GM18507 (cell line): Measurements from ENCODE around the gene HOMER1.
A peak's percentile ranks its signal among the peaks of the same experiment; 100 is the strongest.

Experiments
- DNase-seq: peaks from one replicate; pipeline ENCODE4 v3.0.0; 2011; ENCODE audit warnings: low read depth; ENCODE audit not compliant: insufficient read length; ENCODE audit errors: extremely low spot score
- FAIRE-seq: peaks from 2 replicates; lab custom pipeline; 2011; peaks lifted over from hg19 to GRCh38; lab: Jason Lieb, UNC

Gene HOMER1, protein sequence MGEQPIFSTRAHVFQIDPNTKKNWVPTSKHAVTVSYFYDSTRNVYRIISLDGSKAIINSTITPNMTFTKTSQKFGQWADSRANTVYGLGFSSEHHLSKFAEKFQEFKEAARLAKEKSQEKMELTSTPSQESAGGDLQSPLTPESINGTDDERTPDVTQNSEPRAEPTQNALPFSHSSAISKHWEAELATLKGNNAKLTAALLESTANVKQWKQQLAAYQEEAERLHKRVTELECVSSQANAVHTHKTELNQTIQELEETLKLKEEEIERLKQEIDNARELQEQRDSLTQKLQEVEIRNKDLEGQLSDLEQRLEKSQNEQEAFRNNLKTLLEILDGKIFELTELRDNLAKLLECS

DNA sequence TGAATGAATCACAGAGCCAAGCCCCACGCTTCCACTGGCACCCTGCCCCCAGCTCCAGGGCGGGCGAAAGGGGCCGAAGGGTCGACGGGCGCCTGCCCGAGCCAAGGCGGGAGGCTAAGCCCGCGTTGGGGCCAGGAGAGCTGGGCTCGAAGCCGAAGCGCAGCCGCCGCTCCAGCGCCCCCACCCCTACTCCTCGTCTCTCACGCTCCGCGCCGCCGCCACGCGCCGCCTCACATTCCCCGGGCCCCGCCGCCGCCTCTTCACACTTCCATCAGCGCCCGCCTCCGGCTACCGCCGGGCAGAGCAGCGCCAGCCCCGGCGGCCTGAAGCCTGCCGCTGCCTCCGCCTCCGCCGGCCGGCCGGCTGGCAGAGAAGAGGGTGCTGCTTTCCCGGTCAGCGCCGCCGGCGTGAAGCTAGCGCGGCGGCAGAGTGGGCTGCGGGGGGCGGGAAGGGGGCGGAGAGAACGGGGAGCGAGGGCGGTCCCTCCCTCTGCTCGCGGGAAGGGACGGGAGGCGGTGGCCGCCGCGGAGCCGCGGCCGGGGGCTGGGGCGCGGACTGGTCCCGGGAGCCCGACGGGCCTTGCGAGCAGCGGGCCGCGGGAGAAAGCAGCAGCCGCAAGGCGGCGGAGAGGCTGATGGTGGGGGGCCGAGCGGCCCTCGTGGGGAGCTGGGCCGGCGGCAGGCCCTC lies at the start of gene HOMER1:
Gene HOMER1 (minus strand): TSS at position 431 of the 687 bp plus-strand sequence. CDS start 1,360 bp downstream, outside the sequence.
- peak; percentile 64 for DNase-seq
- FAIRE-seq: peak; percentile 12

DNA sequence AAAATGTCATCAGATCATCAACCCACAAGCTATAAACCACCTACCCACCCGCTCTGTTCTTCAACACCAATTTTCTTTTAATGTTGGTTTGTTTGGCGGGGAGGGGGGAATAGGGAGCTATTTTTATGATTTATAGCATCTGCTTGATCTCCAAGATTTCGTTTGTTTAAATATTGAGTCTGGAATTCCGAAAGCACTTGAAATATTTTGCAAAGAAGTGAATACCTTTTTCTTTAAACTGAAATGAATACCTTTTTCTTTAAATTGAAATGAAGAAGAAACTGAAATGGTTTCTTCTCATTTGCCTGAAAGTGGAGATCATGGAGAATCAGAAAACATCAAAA lies 49.3 kb upstream of the HOMER1 start:
- DNase-seq (no peak), FAIRE-seq (no peak)

DNA sequence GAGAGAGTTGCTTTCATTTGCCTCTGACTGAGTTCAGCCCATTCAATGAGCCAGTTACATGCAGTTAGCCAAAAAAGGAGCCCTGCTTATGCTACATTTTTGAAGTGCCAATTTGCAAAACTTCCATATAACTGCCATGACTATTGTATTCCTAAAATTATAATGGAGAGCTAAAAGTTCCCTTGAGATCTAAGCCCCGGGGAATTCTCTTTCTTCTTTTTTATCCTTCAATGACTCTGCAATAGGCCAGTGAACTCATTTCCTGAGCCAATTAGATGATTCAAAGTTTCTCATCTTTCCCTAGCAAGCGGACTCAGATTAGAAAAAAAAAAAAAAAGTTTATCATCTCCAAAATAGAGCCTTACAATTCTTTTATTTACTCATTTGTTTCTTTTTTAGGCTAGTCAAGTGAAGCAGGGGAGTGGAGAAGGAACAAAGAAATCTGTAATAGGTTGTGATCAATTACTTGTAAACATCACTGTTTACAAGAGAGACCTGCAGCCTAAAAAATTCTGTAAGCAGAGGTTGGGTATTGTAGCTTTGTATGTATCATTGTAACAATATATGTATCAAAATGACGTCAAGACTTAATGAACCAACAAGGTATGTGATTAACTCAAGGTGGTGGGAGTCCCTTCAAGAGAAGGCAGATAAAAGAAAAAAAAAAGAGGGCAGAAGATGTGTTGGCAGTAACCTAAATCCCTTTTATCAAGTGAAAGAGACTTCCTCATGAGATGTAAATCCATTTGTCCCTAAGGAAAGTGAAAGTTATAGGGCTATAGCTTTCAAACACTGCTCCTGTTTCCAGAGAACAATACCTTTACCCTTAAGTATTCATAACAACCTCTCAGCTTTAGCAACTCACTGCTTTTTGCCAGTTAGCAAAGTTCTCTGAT lies 48.7 kb upstream of the HOMER1 start:
- DNase-seq (no peak), FAIRE-seq (no peak)

DNA sequence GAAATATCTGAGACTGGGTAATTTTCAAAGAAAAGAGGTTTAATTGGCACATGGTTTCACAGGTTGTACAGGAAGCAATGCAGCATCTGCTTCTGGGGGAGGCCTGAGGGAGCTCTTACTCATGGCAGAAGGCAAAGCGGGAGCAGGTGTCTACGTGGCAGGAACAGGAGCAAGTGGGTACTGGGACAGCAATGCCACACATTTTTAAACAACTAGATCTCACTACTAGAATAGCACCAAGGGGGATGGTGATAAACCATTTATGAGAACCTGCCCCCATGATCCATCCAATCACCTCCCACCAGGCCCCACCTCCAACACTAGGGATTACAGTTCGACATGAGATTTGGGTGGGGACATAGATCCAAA lies 47.6 kb upstream of the HOMER1 start:
- peak; percentile 51 for FAIRE-seq

DNA sequence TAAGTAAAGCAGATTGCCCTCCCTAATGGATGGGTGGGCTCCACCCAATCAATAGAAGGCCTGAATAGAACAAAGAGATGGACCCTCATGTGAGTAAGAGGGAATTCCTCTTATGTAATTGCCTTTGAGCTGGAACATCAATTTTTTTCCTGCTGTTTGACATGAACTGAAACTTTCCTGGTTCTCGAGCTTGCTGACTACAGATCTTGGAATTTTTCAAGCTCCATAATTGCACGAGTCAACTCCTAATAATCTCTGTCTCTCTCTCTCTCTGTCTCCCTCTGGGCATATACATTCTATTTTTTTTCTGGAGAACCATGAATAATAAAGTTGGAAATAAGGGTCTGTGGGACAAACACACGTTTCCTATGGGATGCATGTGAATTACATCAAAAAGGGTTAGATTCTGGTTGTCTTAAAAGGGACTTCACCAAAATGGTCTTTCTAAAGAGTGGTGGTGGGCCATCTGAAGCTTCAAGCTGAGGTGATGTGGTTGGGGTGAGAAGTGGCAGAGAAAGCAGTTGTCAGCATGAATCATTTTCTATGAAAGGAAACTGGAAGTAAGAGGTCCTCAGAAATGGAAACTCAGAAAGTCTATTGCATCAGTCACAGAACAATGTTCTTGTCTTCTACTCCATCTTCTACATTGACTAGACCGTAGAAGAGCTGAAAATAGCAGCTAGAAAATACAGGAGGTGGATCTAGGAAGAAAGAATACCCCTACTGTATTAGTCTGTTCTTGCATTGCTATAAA lies 47.0 kb upstream of the HOMER1 start:
- peak; percentile 20 for DNase-seq
- FAIRE-seq: no peak

More for the DNA sequence above, 47.6 kb upstream of the HOMER1 start:
- DNase-seq: no peak

DNA sequence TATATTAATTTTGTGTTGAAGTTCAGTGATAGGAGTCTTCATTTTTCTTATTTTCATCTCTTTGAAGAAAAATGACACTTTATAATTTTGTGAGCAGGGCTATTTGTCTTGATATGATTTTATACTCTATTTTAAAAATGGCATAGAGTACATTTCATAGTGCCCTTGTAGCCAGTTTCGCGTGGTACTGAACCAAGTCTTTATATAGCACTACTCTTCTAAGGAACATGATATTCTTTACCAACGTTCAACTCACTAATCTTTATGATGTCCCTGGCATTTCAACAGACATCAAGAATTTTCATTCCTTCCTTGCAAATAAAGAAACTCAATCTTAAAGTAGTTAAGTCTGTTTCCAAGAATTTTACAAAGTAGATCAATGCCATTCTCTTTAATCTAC lies 41.5 kb upstream of the HOMER1 start:
- no peak for FAIRE-seq

DNA sequence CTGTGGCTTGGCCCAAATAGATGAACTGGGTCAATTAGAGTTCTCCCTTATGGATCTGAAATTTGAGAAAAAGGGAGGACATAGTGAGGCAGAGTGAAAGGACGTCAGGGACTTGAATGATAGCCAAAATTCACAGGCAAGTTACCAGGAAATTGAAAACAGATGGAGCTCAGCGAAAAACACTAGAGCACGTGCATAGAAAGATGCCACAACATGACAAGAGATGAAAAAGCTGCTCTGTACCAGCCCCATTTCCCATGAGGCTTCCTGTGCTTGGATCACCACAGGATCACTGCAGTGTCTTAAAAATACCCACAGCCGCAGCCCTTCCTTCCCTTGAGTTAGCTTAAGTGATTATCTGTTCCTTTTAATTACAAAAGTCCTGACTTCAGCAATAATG lies 39.0 kb upstream of the HOMER1 start:
- no peak for DNase-seq
- FAIRE-seq: no peak

More for the DNA sequence above, 41.5 kb upstream of the HOMER1 start:
- DNase-seq: no peak

DNA sequence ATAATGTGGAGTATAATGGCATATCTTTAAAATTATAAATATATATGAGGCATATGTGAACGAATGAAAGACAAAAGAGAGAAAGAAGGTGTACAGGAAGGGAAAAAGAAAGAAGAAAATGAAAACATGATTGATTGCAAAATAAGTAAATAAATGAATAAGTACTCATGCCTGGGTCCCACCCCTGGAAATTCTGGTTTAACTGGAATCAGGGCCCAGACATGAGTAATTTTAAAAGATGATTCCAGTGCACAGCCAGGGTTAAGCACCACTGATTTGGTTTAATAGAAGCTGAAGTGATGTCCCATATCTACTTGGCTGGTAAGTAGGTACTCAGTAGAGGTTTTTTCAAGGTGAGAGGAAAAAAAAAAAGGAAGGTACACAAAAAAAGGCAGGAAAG lies 34.0 kb upstream of the HOMER1 start:
- no peak for DNase-seq
- no peak for FAIRE-seq

DNA sequence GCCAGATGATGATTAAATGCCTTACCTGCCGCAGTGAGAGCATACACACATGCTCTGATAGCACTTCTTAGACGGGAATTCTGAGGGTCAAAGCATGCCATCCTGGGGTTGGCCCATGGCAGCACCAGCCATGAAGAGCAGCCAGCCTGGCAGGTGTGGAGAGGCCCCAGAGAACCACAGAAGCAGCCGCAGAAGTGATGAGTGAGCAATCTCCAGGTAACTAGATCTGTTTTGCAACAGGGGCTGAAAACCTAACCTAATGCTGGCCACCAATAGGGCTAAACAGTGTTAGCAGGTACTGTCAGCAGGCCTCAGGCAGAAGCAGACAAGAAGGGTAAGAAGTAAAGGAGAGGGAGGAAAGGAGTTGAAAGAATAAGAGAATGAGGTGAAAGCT lies 33.5 kb upstream of the HOMER1 start:
- FAIRE-seq (no peak), DNase-seq (no peak)

DNA sequence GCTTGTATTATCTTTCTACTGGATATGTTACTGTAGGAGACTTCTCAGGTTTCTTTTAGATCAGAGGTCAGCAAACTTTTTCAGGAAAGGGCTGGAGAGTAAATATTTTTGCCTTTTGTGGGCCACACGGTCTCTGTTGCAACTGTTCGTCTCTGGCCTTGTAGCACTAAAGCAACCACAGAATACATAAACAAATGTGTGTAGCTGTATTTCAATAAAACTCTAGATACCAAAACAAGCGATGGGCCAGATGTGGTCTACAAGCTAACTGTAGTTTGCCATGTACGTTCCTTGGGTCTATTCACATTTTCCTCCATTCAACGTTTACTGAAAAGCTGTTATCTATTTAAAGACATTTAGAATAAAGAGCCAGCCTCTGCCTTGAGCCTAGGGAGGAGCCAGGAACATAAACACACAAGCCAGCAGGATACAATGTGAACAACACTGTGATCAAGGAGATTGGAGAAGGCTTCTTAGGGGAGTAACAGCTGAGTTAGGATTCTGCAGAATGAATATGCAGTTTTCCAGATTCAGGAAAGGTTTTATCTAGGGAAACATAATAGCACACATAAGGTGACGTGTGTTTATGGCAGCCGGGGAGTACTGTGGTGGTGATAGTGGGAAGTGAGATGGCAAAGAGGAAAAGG lies 33.0 kb upstream of the HOMER1 start:
- FAIRE-seq (no peak), DNase-seq (no peak)

DNA sequence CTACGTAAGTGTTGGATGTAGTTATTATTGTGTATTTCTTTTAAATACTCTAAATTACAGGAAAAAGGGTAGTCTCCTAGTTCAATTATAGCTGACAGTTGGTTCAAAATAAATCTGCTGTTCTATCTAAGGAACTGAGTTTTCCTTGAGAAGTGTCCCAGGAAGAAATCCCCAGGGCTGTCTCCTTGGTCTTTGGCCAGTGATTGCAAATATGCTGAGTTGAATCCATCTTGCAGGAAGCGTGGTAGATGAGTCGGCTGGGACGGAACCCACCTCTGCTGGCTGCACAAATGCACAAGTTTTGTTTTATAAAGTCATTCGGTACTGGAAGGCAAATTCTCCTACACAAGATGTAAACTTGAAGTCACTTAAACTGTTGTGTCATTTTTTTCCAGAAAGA lies 30.2 kb upstream of the HOMER1 start:
- DNase-seq (no peak), FAIRE-seq (no peak)

DNA sequence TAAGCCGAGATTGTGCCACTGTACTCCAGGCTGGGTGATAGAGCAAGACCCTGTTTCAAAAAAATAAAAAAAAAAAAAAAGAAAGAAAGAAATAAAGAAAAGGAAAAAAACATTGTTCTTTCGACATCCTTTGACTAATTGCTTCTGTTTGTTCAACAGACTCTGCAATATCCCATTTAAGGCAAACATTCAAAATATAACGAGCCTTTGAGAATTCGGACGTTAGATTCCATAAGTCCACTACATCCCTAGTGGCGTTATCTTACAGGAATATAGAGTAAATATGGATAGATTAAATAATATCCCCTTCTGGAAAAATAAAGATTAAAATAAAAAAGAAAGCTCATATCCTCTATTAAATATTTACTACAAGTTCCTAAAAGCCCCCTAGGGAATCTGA lies 27.0 kb upstream of the HOMER1 start:
- no peak for FAIRE-seq
- no peak for DNase-seq

DNA sequence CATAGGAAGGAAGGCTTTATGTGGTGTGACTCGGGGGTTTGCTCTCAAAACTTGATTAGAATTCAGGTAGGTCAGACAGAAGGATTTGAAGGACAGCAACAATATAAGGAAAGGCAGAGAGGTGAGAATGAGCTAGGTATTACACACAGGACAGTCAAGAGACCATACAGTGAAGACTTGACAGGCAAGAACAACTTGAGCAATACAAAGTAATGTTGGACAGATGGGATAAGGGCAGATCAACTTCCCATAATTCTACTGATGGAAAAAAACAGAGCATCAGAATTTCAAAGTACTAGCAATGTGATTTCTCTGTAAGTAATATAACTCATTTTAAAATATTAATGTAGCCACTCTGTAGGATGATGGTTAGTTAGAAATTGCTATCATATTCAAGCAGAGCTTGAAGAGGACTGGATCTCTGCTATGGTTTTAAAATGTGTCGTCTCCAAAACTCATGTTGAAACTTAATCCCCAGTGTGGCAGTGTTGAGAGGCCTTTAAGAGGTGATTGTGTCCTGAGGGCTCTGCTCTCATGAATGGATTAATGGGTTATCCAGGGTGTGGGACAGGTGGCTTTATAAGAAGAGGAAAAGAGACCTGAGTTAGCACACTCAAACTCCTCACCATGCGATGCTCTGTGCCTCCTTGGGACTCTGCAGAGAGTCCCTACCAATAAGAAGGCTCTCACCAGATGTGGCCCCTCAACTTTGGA lies 22.4 kb upstream of the HOMER1 start:
- FAIRE-seq: no peak
- DNase-seq: no peak

DNA sequence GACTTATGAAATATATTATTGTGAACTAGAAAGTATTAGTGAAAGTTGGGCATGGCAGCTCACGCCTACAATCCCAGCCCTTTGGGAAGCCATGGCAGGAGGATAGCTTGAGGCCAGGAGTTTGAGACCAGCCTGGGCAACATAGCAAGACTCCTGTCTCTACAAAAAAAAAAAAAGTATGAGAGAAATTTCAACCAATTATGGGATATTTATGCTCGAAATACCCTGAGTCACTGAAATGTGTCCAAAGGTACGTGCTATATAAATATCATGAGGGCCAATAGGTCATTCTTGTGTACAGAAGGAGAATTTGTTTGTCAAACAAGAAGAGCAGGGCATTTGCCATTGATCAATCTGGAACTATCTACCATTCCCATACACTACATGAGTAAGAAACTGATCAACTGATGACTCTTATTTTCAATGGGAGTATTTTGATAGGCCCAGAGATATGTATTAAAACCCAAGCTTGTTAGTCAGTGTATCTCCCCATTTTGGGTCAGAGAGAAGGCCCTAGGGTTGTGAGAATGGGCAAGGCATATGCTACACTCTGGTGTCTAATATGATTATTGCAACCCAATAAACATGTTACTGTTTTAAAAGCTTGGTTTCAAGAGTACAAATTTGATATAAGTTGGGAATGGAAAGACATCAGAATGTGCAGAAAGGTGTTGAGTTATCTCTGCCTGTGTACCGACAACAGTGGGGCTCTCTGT lies 21.7 kb upstream of the HOMER1 start:
- no peak for DNase-seq
- no peak for FAIRE-seq

DNA sequence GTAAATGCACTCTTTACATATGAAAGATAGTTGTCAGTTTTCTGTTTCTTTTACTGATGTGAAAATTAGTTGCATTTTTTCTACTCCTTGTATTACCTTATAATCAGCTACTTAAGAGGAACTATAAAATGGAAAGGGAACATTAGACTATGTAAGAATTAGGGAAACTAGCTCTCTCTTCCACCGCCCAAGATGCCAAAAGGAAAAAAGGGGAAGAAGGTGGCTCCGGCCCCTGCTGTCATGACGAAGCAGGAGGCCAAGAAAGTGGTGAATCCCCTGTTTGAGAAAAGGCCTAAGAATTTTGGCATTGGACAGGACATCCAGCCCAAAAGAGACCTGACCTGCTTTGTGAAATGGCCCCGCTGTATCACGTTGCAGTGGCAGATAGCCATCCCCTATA lies 15.2 kb upstream of the HOMER1 start:
- FAIRE-seq (no peak), DNase-seq (no peak)

DNA sequence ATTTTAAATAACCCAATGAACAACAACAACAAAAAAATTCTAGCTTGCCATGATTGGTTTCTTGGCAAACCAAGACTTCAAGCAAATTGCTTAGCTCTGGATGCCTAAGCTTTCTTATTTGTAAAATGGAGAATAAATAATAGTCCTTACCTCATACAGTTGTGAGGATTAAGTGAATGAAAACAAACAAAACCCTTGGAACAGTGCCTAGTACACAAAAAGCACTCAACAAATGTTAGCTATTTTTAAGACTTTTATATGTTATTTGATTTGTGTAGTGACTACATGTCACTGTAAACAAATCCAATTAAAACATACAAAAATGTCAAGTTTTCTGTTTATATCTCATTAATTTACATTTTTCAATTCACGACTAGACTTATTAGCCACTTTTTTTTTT lies 13.5 kb upstream of the HOMER1 start:
- no peak for FAIRE-seq
- DNase-seq: no peak

DNA sequence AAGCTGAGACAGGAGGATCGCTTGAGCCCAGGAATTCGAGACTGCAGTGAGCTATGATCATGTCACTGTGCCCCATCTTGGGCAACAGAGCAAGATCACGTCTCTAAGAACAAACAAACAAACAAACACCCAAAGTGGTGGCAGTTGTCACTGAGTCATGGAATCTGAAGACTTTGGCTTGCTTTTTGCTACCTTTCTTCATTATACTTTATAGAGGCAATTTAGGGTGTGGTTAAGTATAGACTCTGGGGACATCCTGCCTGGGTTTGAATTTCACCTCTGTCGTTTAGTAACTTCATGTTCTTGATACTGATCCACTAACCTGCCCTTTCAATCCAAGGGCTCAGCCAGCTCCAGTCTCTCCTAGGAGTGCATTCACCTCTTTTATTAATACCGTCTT lies 13.0 kb upstream of the HOMER1 start:
- FAIRE-seq: no peak
- no peak for DNase-seq

DNA sequence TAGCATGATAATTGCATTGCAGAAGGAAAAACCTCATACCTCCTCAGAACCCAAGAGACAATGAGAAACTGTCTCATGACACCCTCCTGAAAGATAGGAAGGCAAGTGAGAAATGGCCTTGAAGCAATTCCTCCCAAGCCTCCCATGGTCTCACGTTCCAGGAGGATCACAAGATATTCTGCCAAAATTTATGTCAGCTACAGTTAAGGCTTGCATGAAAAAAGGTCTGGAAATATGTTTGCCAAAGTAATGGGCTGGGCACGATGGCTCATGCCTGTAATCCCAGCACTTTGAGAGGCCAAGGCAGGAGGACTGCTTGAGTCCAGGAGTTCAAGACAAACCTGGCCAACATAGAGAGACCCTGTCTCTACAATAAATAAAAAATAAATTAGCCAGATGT lies 12.6 kb upstream of the HOMER1 start:
- no peak for DNase-seq
- FAIRE-seq: no peak
